HK-2 (cell line): ENCODE results near the gene MTMR8.
"Not testable (repeated sequence)": the region's sequence is repeated elsewhere in the genome, so short reads cannot be mapped to it uniquely, and the experiment has no call there.

ENCODE experiments used
- DNase-seq: peaks from one replicate; pipeline ENCODE4 v3.0.0-alpha.2; 2018; ENCODE audit not compliant: unreplicated experiment

Gene MTMR8

GRCh38 chrX:64394874-64395567 is at the start of gene MTMR8:
Gene MTMR8 (minus strand): TSS chrX:64395452. CDS start chrX:64395363, 89 bp downstream.
- peak; percentile 77 for DNase-seq

GRCh38 chrX:64439551-64439950 is 44.3 kb upstream of the MTMR8 start:
- no peak for DNase-seq

GRCh38 chrX:64437665-64438064 is 42.4 kb upstream of the MTMR8 start:
- DNase-seq = no peak

GRCh38 chrX:64437218-64437617 is 42.0 kb upstream of the MTMR8 start:
- no peak for DNase-seq

GRCh38 chrX:64428371-64428770 is 33.1 kb upstream of the MTMR8 start:
- no peak for DNase-seq

GRCh38 chrX:64427787-64428186 is 32.5 kb upstream of the MTMR8 start:
- DNase-seq = no peak

GRCh38 chrX:64427281-64427680 is 32.0 kb upstream of the MTMR8 start:
- DNase-seq = no peak

GRCh38 chrX:64409730-64410129 is 14.5 kb upstream of the MTMR8 start:
- not testable (repeated sequence) for DNase-seq

- no peak for DNase-seq
These were observed 2.8 kb upstream of the MTMR8 start for GRCh38 chrX:64398088-64398487.

- no peak for DNase-seq
These were observed 297 bp upstream of the MTMR8 start for GRCh38 chrX:64395568-64395929.

- DNase-seq = no peak
These were observed 986 bp downstream of the MTMR8 start for GRCh38 chrX:64394059-64394873.

- DNase-seq = no peak
These were observed 5.8 kb downstream of the MTMR8 start for GRCh38 chrX:64389489-64389888.

GRCh38 chrX:64380789-64381188 is 14.5 kb downstream of the MTMR8 start:
- DNase-seq = not testable (repeated sequence)

- no peak for DNase-seq
These were observed 15.3 kb downstream of the MTMR8 start for GRCh38 chrX:64379924-64380323.

GRCh38 chrX:64377753-64378152 is 17.5 kb downstream of the MTMR8 start:
- no peak for DNase-seq

GRCh38 chrX:64352081-64352480 is 43.2 kb downstream of the MTMR8 start:
- no peak for DNase-seq

GRCh38 chrX:64350521-64350920 is 44.7 kb downstream of the MTMR8 start:
- no peak for DNase-seq

- DNase-seq = no peak
These were observed 45.2 kb downstream of the MTMR8 start for GRCh38 chrX:64350047-64350446.

- DNase-seq = no peak
These were observed 52.4 kb downstream of the MTMR8 start for GRCh38 chrX:64342811-64343210.

- no peak for DNase-seq
These were observed 57.0 kb downstream of the MTMR8 start for GRCh38 chrX:64338296-64338695.

- DNase-seq = no peak
These were observed 60.8 kb downstream of the MTMR8 start for GRCh38 chrX:64334467-64334866.

- DNase-seq = no peak
These were observed 65.0 kb downstream of the MTMR8 start for GRCh38 chrX:64330284-64330683.

- DNase-seq = no peak
These were observed 73.7 kb downstream of the MTMR8 start for GRCh38 chrX:64321507-64321906.
